GM19025 (cell line): ENCODE data around the gene NAT10.

ENCODE experiments used
- ATAC-seq: cut with Tn5 transposase; IDR thresholded peaks from one replicate; pipeline ENCODE4 v1.9.1; 2021; ENCODE audit warnings: mild to moderate bottlenecking, low read depth, moderate library complexity; ENCODE audit not compliant: unreplicated experiment

NAT10 gene

DNA sequence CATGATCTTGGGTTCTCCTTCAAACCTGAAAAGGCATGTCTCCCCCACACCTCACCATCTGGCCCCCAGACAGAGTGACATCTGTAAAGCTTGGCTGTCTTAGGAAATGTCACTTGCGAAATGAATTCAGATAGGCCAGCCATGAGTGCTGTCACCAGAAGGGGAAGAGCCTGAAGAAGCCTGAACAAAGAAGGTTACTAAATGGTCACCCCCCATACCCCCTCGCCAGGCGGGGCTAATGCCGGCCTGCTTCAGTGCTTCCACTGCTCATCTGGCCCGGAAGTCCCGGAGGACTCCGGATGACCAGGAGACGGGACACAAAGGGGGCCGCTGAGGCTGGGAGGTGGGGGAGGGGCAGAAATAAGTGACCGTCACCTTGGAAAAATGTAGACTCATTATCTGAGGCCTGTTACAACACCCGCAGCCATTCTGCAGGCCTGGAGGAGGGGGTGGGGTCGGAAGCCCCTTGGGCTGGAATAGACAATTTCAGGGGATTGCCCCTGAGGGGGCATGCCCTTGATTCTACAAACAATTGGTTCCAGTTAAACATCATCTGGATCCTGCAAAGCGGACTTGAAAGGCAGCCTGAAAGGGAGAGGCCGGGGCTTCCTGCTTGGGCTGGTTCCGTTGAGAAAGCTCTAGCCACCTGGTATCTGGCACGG lies 43.2 kb downstream of the NAT10 start:
- ATAC-seq: no peak

GRCh38 chr11:34149274-34149673 lies 43.8 kb downstream of the NAT10 start:
- no peak for ATAC-seq

DNA sequence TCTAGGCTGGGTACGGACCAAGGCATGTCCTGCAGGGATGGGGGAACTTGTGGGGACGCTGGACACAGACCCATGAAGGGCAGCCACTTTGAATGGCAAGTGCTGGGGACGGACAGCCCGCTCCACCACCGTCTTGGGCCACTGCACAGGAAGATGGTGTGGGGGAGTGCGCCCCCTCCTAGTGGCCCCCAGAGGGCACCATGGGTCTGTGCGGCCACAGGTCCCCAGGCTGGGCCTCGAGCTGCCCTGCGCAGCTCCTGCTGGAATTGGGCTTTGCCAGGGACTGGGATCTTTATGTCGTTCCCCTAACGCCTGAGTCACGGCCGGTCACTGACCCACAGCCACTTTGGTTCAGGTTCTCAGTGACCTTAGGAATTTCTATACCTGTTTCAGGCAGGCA lies 44.4 kb downstream of the NAT10 start:
- ATAC-seq: no peak

- no peak for ATAC-seq
Observed at GRCh38 chr11:34150494-34151151, 45.2 kb downstream of the NAT10 start.

GRCh38 chr11:34151166-34151565 lies 45.7 kb downstream of the NAT10 start:
- ATAC-seq: no peak

- no peak for ATAC-seq
Observed at GRCh38 chr11:34151916-34152845, 46.8 kb downstream of the NAT10 start.

- peak; percentile 77 for ATAC-seq
Observed at GRCh38 chr11:34154059-34154875, 48.8 kb downstream of the NAT10 start.

GRCh38 chr11:34155057-34155756 lies 49.8 kb downstream of the NAT10 start:
- ATAC-seq: no peak

GRCh38 chr11:34155757-34156062 lies 50.3 kb downstream of the NAT10 start:
- no peak for ATAC-seq

DNA sequence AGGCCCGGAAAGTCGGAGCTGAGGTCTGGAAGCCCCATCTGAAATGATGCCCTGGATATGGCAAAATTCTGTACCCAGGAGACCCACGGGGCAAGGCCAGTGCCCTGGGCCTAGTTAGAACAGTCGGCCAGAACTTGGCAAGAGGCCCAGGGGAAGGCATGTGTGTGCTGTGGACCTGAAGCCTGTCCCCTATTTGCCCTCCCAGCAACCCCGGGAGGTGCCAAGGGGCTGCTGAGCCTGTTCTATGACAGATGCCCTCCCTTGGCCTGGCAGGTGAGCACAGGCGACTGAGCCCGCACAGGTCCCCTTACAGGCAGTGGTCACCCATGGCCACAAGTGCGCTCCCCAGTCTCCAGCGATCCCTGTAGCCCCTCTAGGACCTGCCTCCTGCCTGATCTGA lies 51.7 kb downstream of the NAT10 start:
- no peak for ATAC-seq

DNA sequence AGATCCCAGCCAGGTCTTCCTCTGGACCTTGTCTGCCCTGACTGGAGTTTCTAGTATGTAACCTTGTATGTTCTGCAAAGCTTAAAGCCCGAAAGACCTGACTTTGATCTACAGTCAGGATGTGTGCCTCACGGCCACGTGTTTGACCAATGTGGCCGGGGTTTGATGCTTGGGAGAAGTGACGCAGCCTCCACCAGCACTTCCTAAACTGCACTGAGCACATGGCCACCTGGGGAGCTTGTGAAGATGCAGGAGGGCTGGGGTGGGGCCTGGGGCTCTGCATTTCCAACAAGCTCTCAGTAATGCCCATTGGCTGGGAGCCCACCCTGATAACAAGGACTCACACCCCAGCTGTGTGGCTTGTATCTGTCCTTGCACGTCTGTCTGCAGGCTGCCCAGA lies 53.2 kb downstream of the NAT10 start:
- no peak for ATAC-seq

DNA sequence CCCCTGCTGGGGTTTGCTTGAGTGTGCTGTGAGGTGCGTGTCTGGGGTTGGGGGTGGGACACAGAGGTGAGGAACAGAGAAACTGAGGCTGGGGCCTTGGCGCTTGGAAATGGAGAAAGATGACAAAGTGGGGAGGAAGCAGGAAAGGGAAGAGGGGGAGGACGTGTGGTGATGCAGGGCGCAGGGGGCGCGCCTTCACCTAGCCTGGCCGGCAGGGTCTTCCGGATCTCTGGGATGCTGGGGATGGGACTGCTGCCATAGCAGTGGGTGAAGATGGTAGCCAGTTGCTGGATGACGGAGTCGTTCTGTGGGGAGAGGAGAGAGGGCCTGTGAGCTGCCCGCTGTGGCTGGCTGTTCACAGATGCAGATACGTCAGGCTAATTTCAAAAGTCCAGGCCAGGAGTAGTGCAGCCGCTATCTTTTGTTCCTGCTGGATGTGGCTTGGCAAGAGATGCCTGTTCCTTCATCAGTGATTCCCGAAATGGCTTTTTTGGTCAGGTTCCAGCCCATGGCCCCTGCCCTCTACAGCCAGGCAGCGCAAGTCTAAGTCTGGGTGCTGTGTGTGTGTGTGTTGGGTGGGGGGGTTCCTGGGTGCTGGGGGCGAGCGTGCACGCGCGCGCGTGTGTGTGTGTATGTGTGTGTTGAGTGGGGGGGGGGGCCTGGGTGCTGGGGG lies 54.8 kb downstream of the NAT10 start:
- no peak for ATAC-seq

DNA sequence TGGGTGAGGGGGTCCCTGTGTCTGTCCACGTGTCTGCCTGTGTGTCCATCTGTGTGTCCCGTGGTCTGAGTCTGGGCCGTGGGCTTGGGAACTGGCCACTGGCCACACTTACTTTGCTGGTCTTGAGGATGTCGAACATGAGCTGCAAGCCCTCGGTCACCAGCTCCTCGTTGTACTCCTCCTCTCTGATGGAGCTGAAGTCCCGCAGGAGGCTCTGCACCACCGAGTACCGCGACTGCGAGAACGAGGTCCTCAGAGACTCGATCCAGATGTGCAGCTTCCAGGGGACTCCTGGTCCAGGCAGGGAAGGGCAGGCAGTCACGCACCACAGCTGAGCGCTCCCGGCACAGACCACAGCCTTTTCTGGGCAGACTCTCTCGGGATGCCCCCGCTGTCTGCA lies 55.4 kb downstream of the NAT10 start:
- no peak for ATAC-seq

- no peak for ATAC-seq
Observed at GRCh38 chr11:34161361-34161760, 55.9 kb downstream of the NAT10 start.

DNA sequence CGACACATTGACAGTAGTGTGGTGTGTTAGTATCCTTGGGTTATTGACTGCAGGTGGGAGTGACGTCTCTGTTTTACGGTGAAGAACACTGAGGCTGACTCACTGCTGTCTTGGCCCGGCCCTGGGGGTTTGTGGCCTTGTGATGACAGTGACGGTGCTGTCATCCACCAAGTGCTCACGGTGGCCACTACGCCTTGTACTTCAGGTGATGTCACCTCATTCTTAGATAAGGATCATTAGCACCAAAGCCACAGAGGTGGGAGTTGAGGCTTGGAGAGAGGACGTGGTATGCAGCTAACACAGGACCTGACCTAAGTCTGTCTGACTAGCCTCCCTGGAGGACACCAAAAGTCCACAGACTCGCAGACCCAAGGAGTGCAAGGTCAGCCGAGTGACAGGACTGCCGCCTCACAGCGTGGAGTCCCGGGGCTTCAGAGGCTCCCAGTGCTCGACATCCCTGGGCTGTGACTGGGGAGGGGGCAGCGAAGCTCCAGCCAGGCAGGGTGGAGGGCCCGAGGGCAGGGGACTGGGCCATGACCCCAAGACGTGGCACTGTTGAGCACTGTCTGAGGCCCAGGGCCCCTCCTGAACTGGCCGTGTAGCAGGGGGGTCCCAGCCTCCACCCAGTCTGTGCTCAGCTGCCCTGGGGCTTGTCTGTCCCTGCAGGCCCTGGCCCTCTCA lies 56.5 kb downstream of the NAT10 start:
- ATAC-seq: no peak

GRCh38 chr11:34162493-34162820 lies 57.0 kb downstream of the NAT10 start:
- no peak for ATAC-seq

- no peak for ATAC-seq
Observed at GRCh38 chr11:34162856-34163255, 57.4 kb downstream of the NAT10 start.

GRCh38 chr11:34165121-34165520 lies 59.7 kb downstream of the NAT10 start:
- ATAC-seq: no peak
